GM13976 (cell line): ENCODE results near the gene NME2.

Experiments used
- DNase-seq: peaks from one replicate; pipeline ENCODE4 v3.0.0; 2012; ENCODE audit warnings: low spot score
- in situ Hi-C: fragments of 300-500 bp; cut with MboI; formaldehyde crosslinking; loops from one replicate; pipeline ENCODE4 v1.12.0; 2022; ENCODE audit warnings: low sequenced_read_pairs, mixed read lengths, inconsistent platforms; ENCODE audit not compliant: unreplicated experiment
- TF ChIP-seq, protein P1 (sequence below): IDR thresholded peaks from 2 replicates; pipeline ENCODE4 v1.5.1; 2012; ENCODE audit warnings: borderline replicate concordance, mild to moderate bottlenecking; ENCODE audit not compliant: insufficient read depth; ENCODE audit errors: extremely low read depth, missing control alignments, control extremely low read depth

Gene NME2

GRCh38 chr17:51221322-51221721, 55.1 kb downstream of the NME2 start:
- in situ Hi-C loops = no loop called here
- no peak for DNase-seq
- TF ChIP-seq, protein P1, sequence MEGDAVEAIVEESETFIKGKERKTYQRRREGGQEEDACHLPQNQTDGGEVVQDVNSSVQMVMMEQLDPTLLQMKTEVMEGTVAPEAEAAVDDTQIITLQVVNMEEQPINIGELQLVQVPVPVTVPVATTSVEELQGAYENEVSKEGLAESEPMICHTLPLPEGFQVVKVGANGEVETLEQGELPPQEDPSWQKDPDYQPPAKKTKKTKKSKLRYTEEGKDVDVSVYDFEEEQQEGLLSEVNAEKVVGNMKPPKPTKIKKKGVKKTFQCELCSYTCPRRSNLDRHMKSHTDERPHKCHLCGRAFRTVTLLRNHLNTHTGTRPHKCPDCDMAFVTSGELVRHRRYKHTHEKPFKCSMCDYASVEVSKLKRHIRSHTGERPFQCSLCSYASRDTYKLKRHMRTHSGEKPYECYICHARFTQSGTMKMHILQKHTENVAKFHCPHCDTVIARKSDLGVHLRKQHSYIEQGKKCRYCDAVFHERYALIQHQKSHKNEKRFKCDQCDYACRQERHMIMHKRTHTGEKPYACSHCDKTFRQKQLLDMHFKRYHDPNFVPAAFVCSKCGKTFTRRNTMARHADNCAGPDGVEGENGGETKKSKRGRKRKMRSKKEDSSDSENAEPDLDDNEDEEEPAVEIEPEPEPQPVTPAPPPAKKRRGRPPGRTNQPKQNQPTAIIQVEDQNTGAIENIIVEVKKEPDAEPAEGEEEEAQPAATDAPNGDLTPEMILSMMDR = no peak
